Measurements from ENCODE around the gene RGS13.

DNA sequence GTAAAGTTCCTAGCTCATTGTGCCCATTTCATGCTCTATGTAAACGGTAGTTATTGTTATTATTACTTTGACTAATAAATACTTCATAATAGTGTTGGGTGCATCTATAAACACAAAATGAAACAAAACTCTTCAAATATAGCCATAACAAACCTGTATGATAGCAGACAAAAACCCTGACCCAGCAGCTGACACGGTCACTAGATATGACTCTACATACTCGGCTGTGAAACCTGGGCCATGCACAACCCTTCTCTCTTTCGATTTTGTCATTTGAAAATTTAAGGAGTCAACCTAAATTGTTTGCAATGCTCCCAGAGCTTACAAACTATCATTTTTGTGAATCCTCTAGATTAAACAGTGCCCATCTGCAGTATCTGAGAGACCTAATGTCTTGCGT, 8.0 kb upstream of the RGS13 start:
- TF ChIP-seq, protein P1, sequence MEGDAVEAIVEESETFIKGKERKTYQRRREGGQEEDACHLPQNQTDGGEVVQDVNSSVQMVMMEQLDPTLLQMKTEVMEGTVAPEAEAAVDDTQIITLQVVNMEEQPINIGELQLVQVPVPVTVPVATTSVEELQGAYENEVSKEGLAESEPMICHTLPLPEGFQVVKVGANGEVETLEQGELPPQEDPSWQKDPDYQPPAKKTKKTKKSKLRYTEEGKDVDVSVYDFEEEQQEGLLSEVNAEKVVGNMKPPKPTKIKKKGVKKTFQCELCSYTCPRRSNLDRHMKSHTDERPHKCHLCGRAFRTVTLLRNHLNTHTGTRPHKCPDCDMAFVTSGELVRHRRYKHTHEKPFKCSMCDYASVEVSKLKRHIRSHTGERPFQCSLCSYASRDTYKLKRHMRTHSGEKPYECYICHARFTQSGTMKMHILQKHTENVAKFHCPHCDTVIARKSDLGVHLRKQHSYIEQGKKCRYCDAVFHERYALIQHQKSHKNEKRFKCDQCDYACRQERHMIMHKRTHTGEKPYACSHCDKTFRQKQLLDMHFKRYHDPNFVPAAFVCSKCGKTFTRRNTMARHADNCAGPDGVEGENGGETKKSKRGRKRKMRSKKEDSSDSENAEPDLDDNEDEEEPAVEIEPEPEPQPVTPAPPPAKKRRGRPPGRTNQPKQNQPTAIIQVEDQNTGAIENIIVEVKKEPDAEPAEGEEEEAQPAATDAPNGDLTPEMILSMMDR (IDR thresholded peaks at IDR 0.05; ENCODE audit: insufficient read depth, low read depth, low read length): no peak
- TF ChIP-seq EZH2 (IDR thresholded peaks at IDR 0.05; ENCODE audit: insufficient read depth, low read length): no peak

Measured in astrocyte (in vitro differentiated cells and primary cell).